HG03103 (cell line): ENCODE measurements around the gene NTM.

Experiments used
- ATAC-seq: cut with Tn5 transposase; IDR thresholded peaks from one replicate; pipeline ENCODE4 v1.9.1; 2021; ENCODE audit warnings: low read depth; ENCODE audit not compliant: unreplicated experiment

The NTM gene

GRCh38 chr11:131792243-131792642 lies 421.8 kb downstream of the NTM start:
- ATAC-seq: no peak

GRCh38 chr11:131796089-131796488 lies 425.7 kb downstream of the NTM start:
- ATAC-seq: no peak

- no peak for ATAC-seq
Observed at GRCh38 chr11:131796541-131796940, 426.1 kb downstream of the NTM start.

DNA sequence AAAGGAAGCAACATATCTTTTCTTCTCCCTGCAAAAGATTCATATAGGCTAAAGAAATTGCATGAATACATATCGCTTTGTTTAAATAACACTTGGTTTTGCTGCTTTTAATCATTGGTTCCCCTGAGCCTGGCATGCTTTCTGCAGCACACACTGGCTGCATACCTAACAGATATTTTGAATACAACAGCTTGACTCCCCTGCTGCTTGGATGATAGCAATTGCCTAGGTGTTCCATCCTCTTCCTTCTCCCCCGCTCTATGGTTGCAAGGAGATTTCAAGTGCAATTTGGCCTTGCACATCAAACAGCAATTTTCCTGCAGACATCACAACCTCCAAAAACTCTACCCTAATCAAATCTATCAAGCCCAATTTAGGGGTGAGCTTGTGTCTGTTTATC lies 430.0 kb downstream of the NTM start:
- ATAC-seq: no peak

DNA sequence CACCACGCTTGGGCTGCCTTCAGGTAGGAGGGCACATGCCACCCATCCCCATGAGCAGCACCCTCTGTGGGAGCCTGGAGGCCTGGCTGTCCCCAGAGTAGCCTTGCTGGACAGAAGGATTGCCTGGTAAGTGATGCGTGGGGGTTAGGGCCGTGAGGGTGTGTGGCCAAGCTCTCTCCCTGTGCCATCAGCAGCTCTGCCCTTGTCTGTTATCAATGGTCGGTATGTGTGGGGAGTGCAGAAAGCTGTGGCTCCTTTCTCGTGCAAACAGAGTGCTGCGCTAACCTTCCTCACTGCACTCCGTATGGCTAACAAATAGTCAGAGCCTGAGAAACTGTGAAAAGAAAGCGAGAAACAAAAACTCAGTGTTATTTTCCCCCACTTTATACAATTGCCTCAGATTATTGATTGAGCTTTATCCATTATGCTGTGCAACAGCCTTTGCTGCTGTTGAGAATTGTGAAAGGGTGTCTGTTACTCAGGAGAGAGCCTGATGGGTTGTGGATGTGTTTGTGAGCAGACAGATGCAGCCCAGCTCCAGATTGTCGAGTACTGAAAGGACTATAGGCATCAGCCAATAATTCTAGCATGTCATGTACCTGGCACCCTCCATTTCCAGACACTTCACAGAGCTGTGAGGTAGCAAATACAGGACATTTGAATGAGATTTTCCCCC lies 432.2 kb downstream of the NTM start:
- ATAC-seq: no peak

DNA sequence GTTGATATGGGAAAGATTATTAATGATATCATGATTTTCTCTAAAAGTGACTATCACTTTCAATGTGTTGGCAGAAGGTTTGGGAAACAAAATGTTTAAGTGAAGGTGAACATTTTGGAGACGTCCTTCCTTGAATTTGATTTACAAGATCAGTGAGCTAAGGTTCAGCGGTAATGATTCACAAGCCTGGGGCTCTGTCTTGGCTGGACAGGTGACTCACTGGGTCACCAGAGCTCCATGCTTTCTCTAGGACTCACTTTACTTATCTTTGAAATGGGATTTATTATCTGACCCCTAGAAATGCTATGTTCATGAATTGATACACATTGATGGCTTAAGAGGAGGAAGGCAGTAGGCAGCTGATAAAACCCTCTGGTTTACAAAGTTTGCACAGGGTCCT lies 437.5 kb downstream of the NTM start:
- ATAC-seq: no peak

DNA sequence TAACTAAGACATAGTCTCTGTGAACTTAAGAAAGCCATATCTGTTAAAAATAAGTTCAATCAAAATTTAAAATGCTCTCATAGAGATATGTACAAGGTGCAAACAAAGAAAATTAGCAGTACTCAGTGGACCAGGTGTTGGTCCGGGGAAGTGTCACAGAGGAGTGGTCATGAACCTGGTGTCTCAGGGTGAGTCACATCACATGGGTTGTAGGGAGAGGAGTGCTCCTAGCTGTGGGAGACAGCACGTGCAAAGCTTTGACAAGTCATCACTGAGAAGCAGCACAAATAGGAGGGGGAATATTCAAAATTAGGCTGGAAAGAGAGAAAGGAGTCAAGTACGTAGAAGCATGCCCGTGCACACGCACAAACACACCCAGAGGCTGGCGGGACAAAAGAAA lies 438.1 kb downstream of the NTM start:
- no peak for ATAC-seq

DNA sequence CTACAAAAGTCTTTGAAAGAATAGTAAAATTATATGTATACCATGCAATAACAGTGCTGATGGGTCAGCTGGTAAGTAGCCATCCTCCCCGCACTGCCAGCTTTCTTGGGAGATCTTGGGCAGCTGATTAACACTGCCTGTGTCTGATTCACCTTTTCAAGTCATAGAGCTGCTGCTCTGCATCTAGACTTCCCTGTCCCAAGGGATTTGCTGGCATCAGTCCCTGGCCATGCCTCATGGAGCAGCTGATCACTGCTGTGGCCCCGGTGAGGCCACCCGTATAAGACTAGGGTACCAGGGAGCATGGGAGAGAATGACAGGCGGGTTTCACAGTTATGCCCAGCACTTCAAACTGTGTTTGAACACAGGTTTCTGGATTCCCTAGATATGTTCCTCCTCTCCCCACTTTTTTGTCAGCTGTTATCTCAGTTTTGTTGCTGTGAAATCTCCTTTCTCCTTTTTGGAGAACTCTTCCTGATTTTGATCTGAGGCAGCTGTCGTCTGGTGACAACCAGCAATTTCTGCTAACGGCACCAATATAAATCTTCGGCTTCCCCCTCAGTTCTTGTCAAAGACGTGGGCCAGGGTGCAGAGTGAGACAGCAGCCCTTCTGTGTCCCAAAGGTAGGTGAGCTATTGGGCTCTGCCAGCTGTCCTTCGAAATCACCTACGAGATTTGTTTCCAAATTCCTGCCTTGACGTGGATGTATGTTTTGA lies 438.9 kb downstream of the NTM start:
- ATAC-seq: no peak

GRCh38 chr11:131810541-131810940 lies 440.1 kb downstream of the NTM start:
- ATAC-seq: no peak

DNA sequence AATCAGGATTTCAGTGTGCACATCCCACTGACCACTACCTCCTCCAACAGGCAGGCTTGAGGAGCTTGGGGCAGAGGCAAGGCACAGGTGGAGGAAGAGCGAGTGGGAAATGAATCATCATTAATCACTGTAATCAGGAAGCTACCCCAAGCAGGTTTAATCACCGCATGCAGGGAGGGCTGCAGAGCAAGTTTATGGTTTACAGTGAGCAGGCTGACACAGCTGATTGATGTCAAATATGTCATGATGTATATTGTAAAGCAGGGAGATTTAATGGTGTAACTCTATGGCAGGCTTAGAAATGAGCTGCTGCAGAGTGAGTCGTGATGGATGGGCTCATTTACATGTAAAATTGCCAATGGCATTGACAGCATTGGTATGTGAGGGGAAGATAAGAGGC lies 441.0 kb downstream of the NTM start:
- ATAC-seq: no peak

- ATAC-seq: no peak
Observed at GRCh38 chr11:131814108-131814507, 443.7 kb downstream of the NTM start.

DNA sequence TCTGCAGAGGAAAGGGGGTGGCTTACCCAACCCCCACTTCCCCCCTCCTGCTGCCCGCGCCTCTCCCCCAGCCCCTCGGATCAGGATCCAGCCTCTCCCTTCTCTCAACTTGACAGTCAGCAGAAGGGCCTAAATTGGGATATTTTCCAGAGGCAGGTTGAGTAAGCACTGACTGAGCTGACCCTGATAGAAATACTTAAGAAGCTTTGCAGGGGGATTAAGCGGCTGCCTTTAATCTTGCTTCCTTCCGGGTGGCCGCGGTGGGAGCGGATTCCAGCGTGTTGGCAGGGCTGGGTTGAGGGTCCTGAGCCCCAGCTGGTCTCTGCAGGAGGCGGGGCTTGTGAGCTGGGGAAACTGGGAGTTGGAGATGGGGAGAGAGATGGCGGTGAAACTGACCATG lies 445.2 kb downstream of the NTM start:
- ATAC-seq: no peak

DNA sequence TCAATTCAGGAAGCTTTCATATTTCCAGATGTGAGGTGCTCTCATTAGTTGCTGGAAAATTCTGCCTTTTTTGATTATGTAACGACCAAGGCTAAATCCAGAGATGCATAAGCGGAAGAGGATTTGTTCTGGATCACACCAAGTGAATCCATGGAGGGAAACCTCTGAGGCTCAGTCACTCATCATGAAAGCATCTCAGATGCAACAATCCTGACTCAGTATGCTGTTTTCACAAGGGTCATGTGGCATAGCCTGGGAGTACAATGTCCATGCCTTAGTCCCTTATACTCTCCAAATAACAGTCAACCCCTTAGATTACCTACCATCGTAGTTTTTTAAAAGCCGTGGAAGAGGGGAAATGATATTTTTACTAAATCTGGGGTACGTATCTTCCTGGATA lies 445.6 kb downstream of the NTM start:
- ATAC-seq: no peak

GRCh38 chr11:131817687-131818188 lies 447.3 kb downstream of the NTM start:
- ATAC-seq: no peak

DNA sequence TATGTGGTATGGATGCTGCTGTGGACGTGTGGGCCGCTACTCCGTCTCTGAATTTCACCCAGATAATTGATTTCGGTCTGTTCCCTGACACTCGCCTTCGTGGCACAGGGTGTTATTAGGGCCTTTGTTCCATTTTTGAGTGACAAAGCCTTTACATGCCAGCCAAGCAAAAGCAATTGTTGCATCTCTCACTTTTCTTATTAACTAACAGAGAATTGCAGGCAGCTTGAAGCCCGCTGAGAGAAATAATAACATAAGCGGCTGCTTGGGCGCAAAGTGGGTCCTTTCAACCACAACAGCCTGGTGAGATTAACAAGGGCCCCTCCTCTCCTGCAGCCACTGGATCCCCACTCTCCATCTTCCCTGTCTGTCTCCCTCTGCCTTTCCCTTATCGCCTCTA lies 449.4 kb downstream of the NTM start:
- no peak for ATAC-seq

DNA sequence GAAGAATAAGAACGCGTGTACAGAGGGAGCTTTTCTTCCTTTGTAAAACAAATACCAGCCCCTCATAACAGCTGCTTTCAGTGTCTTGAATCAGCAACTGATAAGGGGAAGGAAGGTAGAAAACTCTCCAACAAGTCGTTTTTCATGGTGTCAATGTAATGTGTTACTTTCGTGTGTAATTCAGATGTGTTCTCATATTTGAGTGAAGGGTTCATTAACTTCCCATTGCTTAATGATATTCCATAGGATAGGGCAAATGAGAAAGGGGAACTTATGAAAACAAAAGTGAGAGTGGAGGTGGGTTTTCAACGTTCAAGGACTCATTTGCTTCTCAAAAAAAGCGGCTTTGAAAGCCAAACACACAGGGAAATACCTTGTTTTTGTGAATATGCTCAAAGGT lies 452.1 kb downstream of the NTM start:
- no peak for ATAC-seq

GRCh38 chr11:131823772-131824171 lies 453.4 kb downstream of the NTM start:
- ATAC-seq: no peak

- ATAC-seq: no peak
Observed at GRCh38 chr11:131824771-131825170, 454.4 kb downstream of the NTM start.

GRCh38 chr11:131827430-131827829 lies 457.0 kb downstream of the NTM start:
- peak; percentile 54 for ATAC-seq

DNA sequence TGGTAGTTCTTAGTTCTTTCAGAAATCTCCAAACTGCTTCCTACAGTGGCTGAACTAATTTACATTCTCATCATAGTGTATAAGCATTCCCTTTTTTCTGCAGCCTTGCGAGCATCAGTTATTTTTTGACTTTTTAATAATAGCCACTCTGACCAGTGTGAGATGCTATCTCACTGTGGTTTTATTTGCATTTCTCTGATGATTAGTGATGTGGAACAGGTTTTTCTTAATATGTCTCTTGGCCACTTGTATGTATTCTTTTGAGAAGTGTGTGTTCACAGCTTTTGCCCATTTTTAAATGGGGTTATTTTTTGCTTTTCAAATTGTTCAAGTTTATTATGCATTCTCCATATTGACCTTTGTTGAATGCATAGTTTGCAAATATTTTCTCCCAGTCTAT lies 459.3 kb downstream of the NTM start:
- ATAC-seq: peak; percentile 63

- no peak for ATAC-seq
Observed at GRCh38 chr11:131832079-131832478, 461.7 kb downstream of the NTM start.

DNA sequence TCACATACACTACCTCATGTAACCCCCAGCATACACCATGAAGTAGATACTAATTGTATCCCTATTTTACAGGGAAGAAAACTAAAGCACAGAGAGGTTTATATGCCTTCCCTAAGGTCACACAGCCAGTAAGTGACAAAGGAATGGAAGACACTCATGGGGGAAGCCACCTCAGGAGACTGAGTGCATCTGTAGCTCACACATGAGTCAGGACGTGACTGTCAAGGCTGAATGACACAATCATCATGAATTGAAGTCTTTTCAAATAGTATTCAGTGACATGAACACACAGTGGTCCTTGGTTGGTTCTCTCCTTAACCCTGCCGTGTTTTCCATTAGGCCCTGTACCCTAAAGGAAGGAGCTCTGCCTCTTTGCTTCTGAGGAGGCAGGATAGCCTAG lies 463.0 kb downstream of the NTM start:
- no peak for ATAC-seq
